ENCODE measurements around the gene PARL.

DNA sequence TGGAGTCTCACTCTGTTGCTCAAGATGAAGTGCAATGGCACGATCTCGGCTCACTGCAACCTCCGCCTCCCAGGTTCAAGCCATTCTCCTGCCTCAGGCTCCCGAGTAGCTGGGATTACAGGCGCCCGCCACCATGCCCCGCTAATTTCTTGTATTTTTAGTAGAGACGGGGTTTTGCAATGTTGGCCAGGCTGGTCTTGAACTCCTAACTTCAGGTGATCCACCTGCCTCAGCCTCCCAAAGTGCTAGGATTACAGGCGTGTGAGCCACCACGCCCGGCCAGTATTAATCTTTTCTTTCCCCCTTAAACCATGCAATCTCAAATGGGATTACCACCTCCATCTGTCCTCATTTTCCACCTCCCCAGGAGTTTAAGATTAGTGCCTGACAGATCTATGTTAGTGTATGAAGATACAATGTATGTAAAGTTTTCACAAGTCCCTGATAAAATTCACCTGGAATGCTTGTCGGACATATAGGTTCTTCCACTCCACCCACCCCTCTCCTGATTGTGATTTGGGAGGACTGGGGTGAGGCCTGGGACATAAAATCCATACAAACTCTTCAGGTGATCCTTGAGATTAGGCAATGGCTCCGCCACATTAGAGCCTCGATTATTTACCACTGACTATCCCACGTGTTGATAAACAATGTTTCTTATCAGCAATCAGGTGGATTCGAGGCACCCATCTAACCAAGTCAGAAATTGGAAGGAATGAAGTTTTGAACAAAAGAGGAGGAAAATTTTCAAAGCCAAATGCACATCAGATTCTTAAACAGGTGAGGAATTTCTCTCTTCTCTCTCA, 1.2 kb downstream of the PARL start:
- TF ChIP-seq, protein P1, sequence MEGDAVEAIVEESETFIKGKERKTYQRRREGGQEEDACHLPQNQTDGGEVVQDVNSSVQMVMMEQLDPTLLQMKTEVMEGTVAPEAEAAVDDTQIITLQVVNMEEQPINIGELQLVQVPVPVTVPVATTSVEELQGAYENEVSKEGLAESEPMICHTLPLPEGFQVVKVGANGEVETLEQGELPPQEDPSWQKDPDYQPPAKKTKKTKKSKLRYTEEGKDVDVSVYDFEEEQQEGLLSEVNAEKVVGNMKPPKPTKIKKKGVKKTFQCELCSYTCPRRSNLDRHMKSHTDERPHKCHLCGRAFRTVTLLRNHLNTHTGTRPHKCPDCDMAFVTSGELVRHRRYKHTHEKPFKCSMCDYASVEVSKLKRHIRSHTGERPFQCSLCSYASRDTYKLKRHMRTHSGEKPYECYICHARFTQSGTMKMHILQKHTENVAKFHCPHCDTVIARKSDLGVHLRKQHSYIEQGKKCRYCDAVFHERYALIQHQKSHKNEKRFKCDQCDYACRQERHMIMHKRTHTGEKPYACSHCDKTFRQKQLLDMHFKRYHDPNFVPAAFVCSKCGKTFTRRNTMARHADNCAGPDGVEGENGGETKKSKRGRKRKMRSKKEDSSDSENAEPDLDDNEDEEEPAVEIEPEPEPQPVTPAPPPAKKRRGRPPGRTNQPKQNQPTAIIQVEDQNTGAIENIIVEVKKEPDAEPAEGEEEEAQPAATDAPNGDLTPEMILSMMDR (IDR thresholded peaks at IDR 0.05; ENCODE audit: low read depth, low read length) = no peak
- TF ChIP-seq EZH2phosphoT487 (IDR thresholded peaks at IDR 0.05; ENCODE audit: low read depth) = no peak

Data from OCI-LY3 (cell line).